ENCODE measurements around the gene IFI30. TPM values are rescaled to one million over a fixed set of nuclear protein-coding genes. Genes with fewer than 3 reads are reported as not detected.

The IFI30 gene
- total and polyA plus RNA-seq, 2 experiments from 2014 or later: 0.98 TPM; not detected in 1

GRCh38 chr19:18130523-18131242 lies 42.9 kb upstream of the IFI30 start:
- no peaks in the 10 kb centered on the region for H3K27me3 ChIP-seq
- DNase-seq (ENCODE audit: low read depth in 1 of 2, low spot score in 1 of 2): no peak
- no peaks in the 10 kb centered on the region for H3K9me3 ChIP-seq (ENCODE audit: low read depth)
- peaks cover 6% of the 10 kb centered on the region for H3K36me3 ChIP-seq
- no peaks in the 10 kb centered on the region for H3K4me1 ChIP-seq (ENCODE audit: low read depth)
- no peak for TF ChIP-seq CTCF (IDR thresholded peaks at IDR 0.05; ENCODE audit: low read depth, low read length)
- H3K4me3 ChIP-seq: no peak overlapping the region
- no peak overlapping the region for H3K27ac ChIP-seq

- Histone ChIP-seq H3K4me1 (ENCODE audit: low read depth) (no peaks in the 10 kb centered on the region), H3K9me3 (ENCODE audit: low read depth) (no peaks in the 10 kb centered on the region), H3K27me3 (no peaks in the 10 kb centered on the region), H3K4me3 (no peak overlapping the region), H3K36me3 (peaks cover 6% of the 10 kb centered on the region), H3K27ac (no peak overlapping the region)
- no peak for DNase-seq (ENCODE audit: low read depth in 1 of 2, low spot score in 1 of 2)
- TF ChIP-seq CTCF (IDR thresholded peaks at IDR 0.05; ENCODE audit: low read depth, low read length): no peak
Measured at GRCh38 chr19:18131841-18132596, 41.6 kb upstream of the IFI30 start.

- Histone ChIP-seq H3K36me3 (peaks cover 10% of the 10 kb centered on the region), H3K27ac (no peak overlapping the region)
Measured at GRCh38 chr19:18135712-18136584, 37.7 kb upstream of the IFI30 start.

GRCh38 chr19:18137242-18137641 lies 36.4 kb upstream of the IFI30 start:
- no peak for TF ChIP-seq CTCF (IDR thresholded peaks at IDR 0.05; ENCODE audit: low read depth, low read length)
- H3K27me3 ChIP-seq: no peaks in the 10 kb centered on the region
- no peak overlapping the region for H3K27ac ChIP-seq
- DNase-seq (ENCODE audit: low read depth in 1 of 2, low spot score in 1 of 2): no peak
- H3K4me3 ChIP-seq: no peak overlapping the region
- H3K9me3 ChIP-seq (ENCODE audit: low read depth): no peaks in the 10 kb centered on the region
- H3K4me1 ChIP-seq (ENCODE audit: low read depth): no peaks in the 10 kb centered on the region
- peaks cover 10% of the 10 kb centered on the region for H3K36me3 ChIP-seq

More at GRCh38 chr19:18135712-18136584, 37.7 kb upstream of the IFI30 start:
- Histone ChIP-seq H3K27me3 (no peaks in the 10 kb centered on the region), H3K9me3 (ENCODE audit: low read depth) (no peaks in the 10 kb centered on the region), H3K4me3 (no peak overlapping the region), H3K4me1 (ENCODE audit: low read depth) (no peaks in the 10 kb centered on the region)
- no peak for DNase-seq (ENCODE audit: low read depth in 1 of 2, low spot score in 1 of 2)
- TF ChIP-seq CTCF (IDR thresholded peaks at IDR 0.05; ENCODE audit: low read depth, low read length): no peak

GRCh38 chr19:18137657-18138339 lies 35.8 kb upstream of the IFI30 start:
- H3K9me3 ChIP-seq (ENCODE audit: low read depth): no peaks in the 10 kb centered on the region

More at GRCh38 chr19:18137657-18138339, 35.8 kb upstream of the IFI30 start:
- no peaks in the 10 kb centered on the region for H3K27me3 ChIP-seq
- no peak overlapping the region for H3K4me3 ChIP-seq
- no peaks in the 10 kb centered on the region for H3K4me1 ChIP-seq (ENCODE audit: low read depth)
- no peak for DNase-seq (ENCODE audit: low read depth in 1 of 2, low spot score in 1 of 2)
- TF ChIP-seq CTCF (IDR thresholded peaks at IDR 0.05; ENCODE audit: low read depth, low read length): no peak
- no peak overlapping the region for H3K27ac ChIP-seq
- H3K36me3 ChIP-seq: peaks cover 7% of the 10 kb centered on the region
